Omental fat pad (tissue), 4 donors: ENCODE data around the gene NEK9. TPM values are rescaled to one million over a fixed set of nuclear protein-coding genes. Genes with fewer than 3 reads are reported as not detected.

Source experiments
- ATAC-seq: fragments of 150-250 bp; one replicate; pipeline ENCODE4 v1.9.1; 2016; ENCODE audit warnings: mild to moderate bottlenecking, moderate library complexity; ENCODE audit not compliant: low FRiP score
- DNase-seq: peaks from one replicate; pipeline ENCODE4 v3.0.0-alpha.2; 2019; ENCODE audit warnings: low spot score
- CTCF ChIP-seq, 3 donors: fragments of 450-650 bp; IDR thresholded peaks; one replicate each; pipeline ENCODE4 v1.5.1; 2016 to 2017; ENCODE audit warnings: antibody characterized with exemption in 3 of 3, mild to moderate bottlenecking in 3 of 3, moderate library complexity in 2 of 3
- total RNA-seq, 4 donors: library from RNA; depleted of rRNA; stranded (reverse); fragments of >200 nt; gene quantifications; one replicate each; pipeline ENCODE4 v1.1.0, GENCODE V29; 2016

NEK9 gene
- total RNA-seq, 4 donors from 2014 or later: 40.1 to 68.3 (median 54.8) TPM

GRCh38 chr14:75147423-75148071 is 20.7 kb upstream of the NEK9 start:
- TF ChIP-seq CTCF (IDR thresholded peaks at IDR 0.05): no peak
- peak; percentile 94 for ATAC-seq
- peak; percentile 36 for DNase-seq

GRCh38 chr14:75144944-75145343 is 18.1 kb upstream of the NEK9 start:
- no peak for TF ChIP-seq CTCF (IDR thresholded peaks at IDR 0.05)
- ATAC-seq (no peak), DNase-seq (no peak)

- no peak for DNase-seq
- no peak for ATAC-seq
- no peak for TF ChIP-seq CTCF (IDR thresholded peaks at IDR 0.05)
Observed at GRCh38 chr14:75143761-75144527, 17.1 kb upstream of the NEK9 start.

GRCh38 chr14:75142494-75142893 is 15.6 kb upstream of the NEK9 start:
- ATAC-seq (no peak), DNase-seq (no peak)
- TF ChIP-seq CTCF (IDR thresholded peaks at IDR 0.05): no peak

- DNase-seq (no peak), ATAC-seq (no peak)
- no peak for TF ChIP-seq CTCF (IDR thresholded peaks at IDR 0.05)
Observed at GRCh38 chr14:75141967-75142366, 15.1 kb upstream of the NEK9 start.

- ATAC-seq (no peak), DNase-seq (no peak)
- TF ChIP-seq CTCF (IDR thresholded peaks at IDR 0.05): no peak
Observed at GRCh38 chr14:75141062-75141461, 14.2 kb upstream of the NEK9 start.

- TF ChIP-seq CTCF (IDR thresholded peaks at IDR 0.05): no peak
- DNase-seq (no peak), ATAC-seq (no peak)
Observed at GRCh38 chr14:75140620-75141019, 13.8 kb upstream of the NEK9 start.
